Breast epithelium (tissue), 4 donors: Measurements from ENCODE around the gene ASTN1. TPM values are rescaled to one million over a fixed set of nuclear protein-coding genes. Genes with fewer than 3 reads are reported as not detected.

Experiments used
- DNase-seq, 2 donors: peaks; one replicate each; pipeline ENCODE4 v3.0.0-alpha.2; 2019; ENCODE audit warnings: low spot score in 2 of 2
- H3K27ac ChIP-seq, 2 donors: fragments of 200-600 bp; sonication (generic) in 1 of 2; one replicate each; pipeline ENCODE4 v1.5.1; 2016 to 2019; ENCODE audit warnings: mild to moderate bottlenecking in 1 of 2
- H3K27me3 ChIP-seq, 2 donors: fragments of 200-600 bp; sonication (generic) in 1 of 2; one replicate each; pipeline versions ENCODE4 v1.5.1 to v1.6.0; 2017 to 2019; ENCODE audit warnings: control low read depth in 1 of 2, mild to moderate bottlenecking in 1 of 2
- H3K36me3 ChIP-seq: fragments of 200-600 bp; one replicate; pipeline ENCODE4 v1.5.1; 2019
- H3K4me1 ChIP-seq, 2 donors: fragments of 200-600 bp; sonication (generic); one replicate each; pipeline ENCODE4 v1.5.1; 2016 to 2019; ENCODE audit warnings: control low read depth in 1 of 2
- H3K4me3 ChIP-seq, 3 donors: fragments of 200-600 bp; sonication (generic); 1 replicate in 2 of 3; 2 replicates in 1 of 3; pipeline ENCODE4 v1.5.1; 2016 to 2019; ENCODE audit warnings: mild to moderate bottlenecking in 3 of 3, moderate library complexity in 2 of 3
- H3K9me3 ChIP-seq, 2 donors: fragments of 200-600 bp; sonication (generic) in 1 of 2; one replicate each; pipeline ENCODE4 v1.5.1; 2016 to 2019; ENCODE audit warnings: control low read depth in 1 of 2
- POLR2A ChIP-seq: fragments of 450-650 bp; IDR thresholded peaks from one replicate; pipeline ENCODE4 v1.6.1; 2016; ENCODE audit warnings: antibody characterized with exemption, mild to moderate bottlenecking, moderate library complexity
- POLR2AphosphoS5 ChIP-seq, 3 donors: sonication (generic); formaldehyde crosslinking; IDR thresholded peaks; one replicate each; pipeline ENCODE4 v1.6.1; 2017; ENCODE audit warnings: antibody characterized with exemption in 3 of 3
- intact Hi-C: fragments of 100-400 bp; cut with DNase I; formaldehyde crosslinking; loops from one replicate; pipeline ENCODE4 v1.15.1; 2023; ENCODE audit warnings: low total_unique reads
- total RNA-seq, 3 donors: library from RNA; depleted of rRNA; stranded (reverse); fragments of >200 nt; gene quantifications; one replicate each; pipeline ENCODE4 v1.1.0, GENCODE V29; 2016
- TF ChIP-seq, protein P1 (sequence below), 3 donors: fragments of 450-650 bp; IDR thresholded peaks; one replicate each; pipeline ENCODE4 v1.5.1; 2016 to 2017; ENCODE audit warnings: antibody characterized with exemption in 3 of 3, mild to moderate bottlenecking in 3 of 3, moderate library complexity in 3 of 3

Gene ASTN1
- total RNA-seq, 3 donors from 2014 or later, result 0.16 to 1.5 (median 0.33) TPM

DNA sequence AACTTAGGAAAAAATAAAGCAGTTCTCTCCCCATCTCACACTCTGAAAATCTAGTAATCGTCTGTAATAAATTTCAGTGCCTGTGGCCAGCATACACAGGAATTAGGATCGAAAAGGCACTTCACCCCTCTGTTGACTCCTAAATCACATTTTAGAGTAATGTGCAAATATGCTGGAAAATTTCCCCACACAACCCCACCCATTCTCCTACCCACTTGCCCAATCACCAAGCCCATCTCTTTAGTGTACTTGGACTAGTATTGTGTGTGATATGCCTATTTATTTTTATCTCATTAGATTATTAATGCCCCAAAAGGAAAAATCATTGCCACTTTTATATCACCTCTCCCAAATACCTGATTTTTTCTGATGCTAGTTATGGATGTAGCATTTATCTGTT is 323.3 kb downstream of the ASTN1 start:
- no peak overlapping the region for H3K27ac ChIP-seq
- intact Hi-C loops, result no loop called here
- no peaks in the 10 kb centered on the region for H3K27me3 ChIP-seq
- TF ChIP-seq POLR2A (no peak), POLR2AphosphoS5 (IDR thresholded peaks at IDR 0.05) (no peak)
- TF ChIP-seq, protein P1, sequence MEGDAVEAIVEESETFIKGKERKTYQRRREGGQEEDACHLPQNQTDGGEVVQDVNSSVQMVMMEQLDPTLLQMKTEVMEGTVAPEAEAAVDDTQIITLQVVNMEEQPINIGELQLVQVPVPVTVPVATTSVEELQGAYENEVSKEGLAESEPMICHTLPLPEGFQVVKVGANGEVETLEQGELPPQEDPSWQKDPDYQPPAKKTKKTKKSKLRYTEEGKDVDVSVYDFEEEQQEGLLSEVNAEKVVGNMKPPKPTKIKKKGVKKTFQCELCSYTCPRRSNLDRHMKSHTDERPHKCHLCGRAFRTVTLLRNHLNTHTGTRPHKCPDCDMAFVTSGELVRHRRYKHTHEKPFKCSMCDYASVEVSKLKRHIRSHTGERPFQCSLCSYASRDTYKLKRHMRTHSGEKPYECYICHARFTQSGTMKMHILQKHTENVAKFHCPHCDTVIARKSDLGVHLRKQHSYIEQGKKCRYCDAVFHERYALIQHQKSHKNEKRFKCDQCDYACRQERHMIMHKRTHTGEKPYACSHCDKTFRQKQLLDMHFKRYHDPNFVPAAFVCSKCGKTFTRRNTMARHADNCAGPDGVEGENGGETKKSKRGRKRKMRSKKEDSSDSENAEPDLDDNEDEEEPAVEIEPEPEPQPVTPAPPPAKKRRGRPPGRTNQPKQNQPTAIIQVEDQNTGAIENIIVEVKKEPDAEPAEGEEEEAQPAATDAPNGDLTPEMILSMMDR (IDR thresholded peaks at IDR 0.05), result no peak
- H3K9me3 ChIP-seq, result no peaks in the 10 kb centered on the region
- no peaks in the 10 kb centered on the region for H3K36me3 ChIP-seq
- H3K4me1 ChIP-seq, result no peaks in the 10 kb centered on the region
- no peak overlapping the region for H3K4me3 ChIP-seq
- no peak for DNase-seq

DNA sequence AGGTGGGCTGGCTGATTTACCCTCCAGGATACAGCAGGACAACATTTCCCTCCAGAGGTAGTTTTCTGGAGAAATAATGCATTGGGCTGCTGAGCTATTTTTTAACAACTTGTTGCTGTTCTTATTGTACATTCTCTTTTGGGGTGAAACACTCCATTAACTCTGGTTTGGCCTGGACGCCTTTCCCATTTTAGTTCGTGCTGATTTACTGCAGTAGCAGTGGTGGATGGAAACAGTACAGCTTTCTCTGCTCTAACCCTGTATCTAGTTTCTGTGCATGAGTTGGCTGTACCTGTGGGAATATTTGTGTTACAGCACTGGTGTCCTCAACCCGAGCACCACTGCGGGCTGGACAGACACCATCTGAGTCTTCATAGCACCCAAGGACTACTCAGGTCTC is 325.3 kb downstream of the ASTN1 start:
- Histone ChIP-seq H3K9me3 (no peaks in the 10 kb centered on the region), H3K36me3 (no peaks in the 10 kb centered on the region), H3K27ac (no peak overlapping the region), H3K4me1 (no peaks in the 10 kb centered on the region), H3K27me3 (no peaks in the 10 kb centered on the region), H3K4me3 (no peak overlapping the region)
- no peak for DNase-seq
- intact Hi-C loops, result no loop called here
- no peak for TF ChIP-seq POLR2AphosphoS5 (IDR thresholded peaks at IDR 0.05)
- TF ChIP-seq, protein P1 (IDR thresholded peaks at IDR 0.05), result no peak
- TF ChIP-seq POLR2A, result no peak

DNA sequence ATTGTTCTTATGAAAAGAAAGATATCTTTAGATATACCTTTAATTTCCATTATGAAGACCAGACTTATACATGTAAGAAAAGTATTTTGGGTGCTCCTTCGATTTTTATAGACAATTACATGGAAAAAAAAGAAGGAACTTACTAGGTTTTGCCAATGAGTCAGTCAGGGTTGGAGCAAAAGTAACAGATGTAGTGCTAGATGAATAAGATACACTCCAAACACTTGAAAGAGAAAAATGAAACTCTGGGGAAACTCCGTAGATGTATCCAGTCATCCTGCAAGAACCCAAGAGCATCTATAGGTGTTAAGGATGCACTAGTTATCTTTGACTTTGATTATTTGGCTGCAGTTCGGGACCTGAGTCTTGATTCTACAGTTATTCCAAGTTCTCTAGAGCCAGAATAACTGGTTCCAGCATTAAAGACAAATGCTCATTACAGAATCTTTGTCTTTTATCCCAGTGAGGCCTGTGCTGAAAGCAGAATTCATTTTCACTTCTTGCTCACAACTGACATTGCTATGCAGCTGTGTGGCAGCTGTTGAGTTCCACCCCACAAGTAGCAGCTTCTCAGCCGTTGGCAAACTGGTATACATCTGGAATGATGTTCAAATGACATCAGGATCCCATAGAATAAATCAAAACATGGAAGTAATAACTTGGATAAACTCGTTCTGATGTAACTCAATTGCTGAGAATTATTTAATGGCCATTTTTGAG is 326.1 kb downstream of the ASTN1 start:
- no peak overlapping the region for H3K4me3 ChIP-seq
- DNase-seq, result no peak

GRCh38 chr1:176837708-176838107 is 326.8 kb downstream of the ASTN1 start:
- intact Hi-C loops, result no loop called here
- Histone ChIP-seq H3K27me3 (no peaks in the 10 kb centered on the region), H3K36me3 (no peaks in the 10 kb centered on the region), H3K27ac (no peak overlapping the region), H3K9me3 (no peaks in the 10 kb centered on the region), H3K4me1 (no peaks in the 10 kb centered on the region), H3K4me3 (no peak overlapping the region)
- TF ChIP-seq, protein P1 (IDR thresholded peaks at IDR 0.05), result no peak
- no peak for TF ChIP-seq POLR2A
- TF ChIP-seq POLR2AphosphoS5 (IDR thresholded peaks at IDR 0.05), result no peak
- no peak for DNase-seq

More for the DNA sequence above, 326.1 kb downstream of the ASTN1 start:
- no peaks in the 10 kb centered on the region for H3K9me3 ChIP-seq
- H3K27me3 ChIP-seq, result no peaks in the 10 kb centered on the region
- H3K4me1 ChIP-seq, result no peaks in the 10 kb centered on the region
- no peak for TF ChIP-seq POLR2AphosphoS5 (IDR thresholded peaks at IDR 0.05)
- TF ChIP-seq POLR2A, result no peak
- TF ChIP-seq, protein P1 (IDR thresholded peaks at IDR 0.05), result no peak
- H3K36me3 ChIP-seq, result no peaks in the 10 kb centered on the region
- no peak overlapping the region for H3K27ac ChIP-seq
- intact Hi-C loops, result no loop called here

- H3K4me1 ChIP-seq, result no peaks in the 10 kb centered on the region
- no peaks in the 10 kb centered on the region for H3K9me3 ChIP-seq
- H3K27me3 ChIP-seq, result no peaks in the 10 kb centered on the region
- no peak overlapping the region for H3K27ac ChIP-seq
- DNase-seq, result no peak
- no peaks in the 10 kb centered on the region for H3K36me3 ChIP-seq
- TF ChIP-seq, protein P1 (IDR thresholded peaks at IDR 0.05), result no peak
- TF ChIP-seq POLR2AphosphoS5 (IDR thresholded peaks at IDR 0.05) (no peak), POLR2A (no peak)
- intact Hi-C loops, result no loop called here
- no peak overlapping the region for H3K4me3 ChIP-seq
Observed at GRCh38 chr1:176831150-176831549, 333.4 kb downstream of the ASTN1 start.
